ENCODE results near the gene TMEM150C.
A peak's percentile ranks its signal among the peaks of the same experiment; 100 is the strongest.

The TMEM150C gene

DNA sequence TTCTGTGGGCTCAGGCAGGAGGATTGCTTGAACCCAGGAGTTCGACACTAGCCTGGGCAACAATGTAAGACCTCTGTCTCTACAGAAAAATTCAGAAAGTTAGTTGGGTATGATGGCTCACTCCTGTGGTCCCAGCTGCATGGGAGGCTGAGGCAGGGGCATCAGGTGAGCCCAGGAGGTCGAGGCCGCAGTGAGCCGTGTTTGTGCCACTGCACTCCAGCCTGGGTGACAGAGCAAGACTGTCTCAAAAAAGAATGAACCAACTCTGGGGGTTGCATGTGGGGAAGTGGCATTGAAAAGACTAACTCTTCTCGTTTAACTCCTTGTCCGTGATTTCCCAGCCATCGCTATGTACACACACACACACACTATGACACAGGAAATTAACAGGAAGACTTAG, 104.5 kb downstream of the TMEM150C start:
- H3K27ac Mint-ChIP-seq, result peak overlapping the region; percentile 66

DNA sequence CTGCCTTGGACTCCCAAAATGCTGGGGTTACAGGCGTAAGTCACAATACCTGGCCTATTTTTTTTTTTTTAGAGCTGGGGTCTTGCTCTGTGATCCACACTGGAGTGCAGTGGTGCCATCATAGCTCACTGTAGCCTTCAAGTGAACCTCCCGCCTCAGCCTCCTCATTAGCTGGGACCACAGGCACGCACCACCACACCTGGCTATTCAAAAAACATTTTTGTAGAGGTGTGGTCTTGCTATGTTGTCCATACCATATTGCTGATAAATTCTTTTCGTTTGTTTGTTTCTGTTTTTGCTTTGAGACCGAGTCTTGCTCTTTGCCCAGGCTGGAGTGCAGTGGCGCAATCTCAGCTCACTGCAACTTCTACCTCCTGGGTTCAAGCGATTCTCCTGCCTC, 109.8 kb downstream of the TMEM150C start:
- Mint-ChIP-seq H3K4me1 (ENCODE audit: low read depth) (peaks cover 15% of the 10 kb centered on the region), H3K9me3 (no peaks in the 10 kb centered on the region), H3K27me3 (no peaks in the 10 kb centered on the region), H3K4me3 (no peak overlapping the region), H3K36me3 (ENCODE audit: low read depth) (peaks cover 86% of the 10 kb centered on the region), H3K27ac (peak overlapping the region; percentile 50)
- no peak for DNase-seq

More for the DNA sequence above, 104.5 kb downstream of the TMEM150C start:
- Mint-ChIP-seq H3K27me3 (no peaks in the 10 kb centered on the region), H3K36me3 (ENCODE audit: low read depth) (peaks cover 91% of the 10 kb centered on the region), H3K4me3 (no peak overlapping the region), H3K4me1 (ENCODE audit: low read depth) (peaks cover 9% of the 10 kb centered on the region), H3K9me3 (no peaks in the 10 kb centered on the region)
- DNase-seq, result no peak

DNA sequence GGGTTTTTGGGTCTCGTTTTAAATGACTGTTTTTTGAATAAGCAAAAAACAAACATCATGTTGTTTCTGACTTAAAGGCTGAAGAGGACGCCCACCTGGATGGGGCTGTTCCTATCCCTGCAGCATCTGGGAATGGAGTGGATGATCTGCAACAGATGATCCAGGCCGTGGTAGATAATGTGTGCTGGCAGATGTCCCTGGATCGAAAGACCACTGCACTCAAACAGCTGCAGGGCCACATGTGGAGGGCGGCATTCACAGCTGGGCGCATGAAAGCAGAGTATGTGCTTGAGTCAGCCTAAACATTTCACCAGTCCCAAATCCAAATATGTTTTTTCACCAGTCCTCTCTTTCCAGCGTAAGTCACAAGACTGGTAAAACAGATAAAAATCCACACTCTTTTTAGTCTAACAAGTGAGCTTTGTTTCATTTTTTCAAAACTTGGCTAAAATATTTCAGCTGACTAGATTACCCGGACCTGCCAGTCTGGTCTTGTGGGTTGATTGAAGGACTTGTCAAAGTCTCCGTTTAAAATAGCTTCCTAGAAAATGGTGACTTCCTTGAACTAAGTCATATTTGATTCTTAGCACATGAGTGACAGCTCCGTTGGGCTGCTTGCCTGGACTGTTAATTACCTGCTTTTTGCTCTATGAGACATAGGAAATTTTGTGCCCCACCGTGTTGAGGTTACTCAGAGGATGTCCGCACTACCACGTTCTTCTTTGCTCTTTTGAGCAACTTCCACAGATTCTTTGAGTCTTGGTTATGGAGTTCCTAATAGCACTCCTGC, 110.6 kb downstream of the TMEM150C start:
- H3K4me3 Mint-ChIP-seq, result no peak overlapping the region
- H3K9me3 Mint-ChIP-seq, result no peaks in the 10 kb centered on the region
- peaks cover 78% of the 10 kb centered on the region for H3K36me3 Mint-ChIP-seq (ENCODE audit: low read depth)
- H3K27ac Mint-ChIP-seq, result peak overlapping the region; percentile 57
- H3K4me1 Mint-ChIP-seq (ENCODE audit: low read depth), result peaks cover 15% of the 10 kb centered on the region
- DNase-seq, result no peak
- no peaks in the 10 kb centered on the region for H3K27me3 Mint-ChIP-seq

DNA sequence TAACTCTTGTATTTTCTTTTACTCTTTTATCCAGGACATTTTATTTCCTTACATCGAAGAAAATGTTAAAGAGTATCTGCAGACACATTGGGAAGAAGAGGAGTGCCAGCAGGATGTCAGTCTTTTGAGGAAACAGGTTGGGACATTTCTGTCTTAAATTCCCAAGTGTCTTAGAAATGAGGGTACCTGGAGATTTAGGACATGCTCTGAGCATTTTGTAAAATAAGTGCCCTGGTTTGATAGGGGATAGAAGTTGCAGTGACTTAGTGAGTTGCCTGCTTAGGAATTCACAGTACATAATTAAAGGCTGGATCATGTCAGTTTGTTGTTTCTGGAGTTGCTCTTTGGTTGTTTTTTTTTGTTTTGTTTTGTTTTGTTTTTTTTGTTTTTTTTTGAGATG, 113.9 kb downstream of the TMEM150C start:
- Mint-ChIP-seq H3K4me3 (no peak overlapping the region), H3K27me3 (no peaks in the 10 kb centered on the region), H3K27ac (peak overlapping the region; percentile 42), H3K4me1 (ENCODE audit: low read depth) (peaks cover 32% of the 10 kb centered on the region), H3K9me3 (no peaks in the 10 kb centered on the region), H3K36me3 (ENCODE audit: low read depth) (peaks cover 70% of the 10 kb centered on the region)
- no peak for DNase-seq

DNA sequence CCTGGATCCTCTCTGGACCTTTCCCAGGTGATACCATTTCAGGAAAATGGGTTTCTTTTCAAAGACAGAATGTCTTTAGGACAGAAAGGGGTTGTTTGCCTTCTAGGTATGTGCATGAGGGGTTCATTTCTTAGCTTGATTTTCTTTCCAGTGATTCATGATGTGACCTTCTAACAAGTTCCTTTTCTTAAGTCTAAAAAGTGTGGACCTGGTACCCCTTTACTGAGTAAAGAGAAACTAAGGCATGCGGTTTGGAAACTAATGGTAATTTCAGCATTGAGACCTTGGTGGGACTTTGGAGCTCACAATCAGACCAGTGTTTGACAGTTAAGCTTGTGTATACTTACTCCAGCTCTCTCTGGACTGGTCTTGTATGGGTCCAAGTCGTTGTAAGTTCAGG, 122.7 kb downstream of the TMEM150C start:
- peak overlapping the region; percentile 63 for H3K27ac Mint-ChIP-seq

DNA sequence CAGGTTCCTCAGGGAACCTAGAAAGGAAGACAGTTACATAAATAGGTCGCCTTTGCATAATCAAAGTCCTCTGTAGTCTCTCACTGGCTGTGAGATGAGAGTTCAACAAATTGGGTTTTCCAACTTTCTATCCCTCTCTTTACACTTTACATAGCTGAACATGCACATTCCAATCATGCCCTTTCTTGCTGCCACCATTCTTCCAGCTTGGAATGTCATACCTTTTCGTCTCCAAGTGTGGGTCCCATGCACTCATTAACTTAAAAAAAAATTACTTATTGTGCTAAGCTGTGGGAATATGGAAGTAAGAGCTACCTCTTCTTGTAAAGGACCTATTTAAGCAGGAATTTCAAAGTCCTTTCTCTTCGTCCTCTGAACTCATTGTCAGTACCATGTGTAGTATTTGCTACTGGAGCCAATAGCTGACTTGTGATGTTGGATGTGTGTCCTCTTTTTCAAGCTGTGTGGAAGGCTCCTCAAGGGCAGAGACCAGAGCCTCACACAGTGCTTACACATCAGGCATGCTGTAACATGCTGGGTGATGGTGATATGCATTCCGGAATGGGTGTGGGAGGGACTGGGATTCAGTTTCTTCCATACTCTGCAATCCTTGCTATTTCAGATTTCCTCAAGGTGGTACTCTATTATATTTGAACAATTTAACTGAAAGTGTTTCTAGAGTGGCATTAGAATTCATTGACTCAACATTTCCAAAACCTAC, 124.3 kb downstream of the TMEM150C start:
- no peaks in the 10 kb centered on the region for H3K27me3 Mint-ChIP-seq
- peak overlapping the region; percentile 68 for H3K27ac Mint-ChIP-seq
- no peaks in the 10 kb centered on the region for H3K9me3 Mint-ChIP-seq
- H3K4me1 Mint-ChIP-seq (ENCODE audit: low read depth), result peaks cover 93% of the 10 kb centered on the region
- DNase-seq, result no peak
- H3K36me3 Mint-ChIP-seq (ENCODE audit: low read depth), result peaks cover 85% of the 10 kb centered on the region
- no peak overlapping the region for H3K4me3 Mint-ChIP-seq

More for the DNA sequence above, 122.7 kb downstream of the TMEM150C start:
- Mint-ChIP-seq H3K27me3 (no peaks in the 10 kb centered on the region), H3K4me3 (no peak overlapping the region), H3K4me1 (ENCODE audit: low read depth) (peaks cover 82% of the 10 kb centered on the region), H3K36me3 (ENCODE audit: low read depth) (peaks cover 79% of the 10 kb centered on the region), H3K9me3 (no peaks in the 10 kb centered on the region)
- DNase-seq, result no peak

DNA sequence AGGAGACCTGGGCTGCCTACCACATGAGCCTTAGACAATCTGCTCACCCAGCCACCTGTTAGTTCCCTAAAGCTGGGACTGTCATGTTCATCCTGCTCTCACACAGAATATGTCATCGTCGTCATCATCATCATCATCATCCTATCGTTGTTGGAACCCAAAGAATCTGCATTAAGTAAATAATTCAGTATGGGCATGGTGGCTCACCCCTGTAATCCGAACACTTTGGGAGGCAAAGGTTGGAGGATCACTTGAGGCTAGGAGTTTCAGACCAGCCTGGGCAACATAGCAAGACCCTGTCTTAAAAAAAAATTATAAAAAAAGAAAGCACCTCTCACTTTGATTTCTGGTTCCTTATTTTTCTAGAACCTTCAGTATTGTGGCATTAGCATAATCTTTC, 125.0 kb downstream of the TMEM150C start:
- Mint-ChIP-seq H3K4me1 (ENCODE audit: low read depth) (peaks cover 95% of the 10 kb centered on the region), H3K27ac (peak overlapping the region; percentile 68), H3K36me3 (ENCODE audit: low read depth) (peaks cover 85% of the 10 kb centered on the region), H3K9me3 (no peaks in the 10 kb centered on the region), H3K27me3 (no peaks in the 10 kb centered on the region), H3K4me3 (no peak overlapping the region)
- DNase-seq, result no peak

DNA sequence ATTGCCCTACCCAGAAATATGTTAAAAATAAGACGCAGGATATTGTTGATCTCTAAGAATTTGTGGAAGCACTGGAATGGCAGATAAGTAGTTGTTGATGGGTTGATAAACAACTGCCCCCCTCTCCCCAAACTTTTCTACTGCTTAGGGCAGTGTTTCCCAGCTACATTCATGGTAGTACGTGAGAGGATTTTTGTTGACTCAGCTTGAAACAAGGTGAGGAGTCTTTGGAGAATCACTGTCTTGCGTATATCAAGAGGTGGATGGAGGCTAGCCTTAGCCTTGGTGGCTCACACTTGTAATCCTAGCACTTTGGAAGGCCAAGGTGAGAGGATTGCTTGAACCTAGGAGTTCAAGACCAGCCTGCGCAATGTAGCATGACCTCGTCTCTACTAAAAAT, 125.7 kb downstream of the TMEM150C start:
- Mint-ChIP-seq H3K27ac (peak overlapping the region; percentile 68), H3K4me3 (no peak overlapping the region), H3K4me1 (ENCODE audit: low read depth) (peaks cover 90% of the 10 kb centered on the region), H3K27me3 (no peaks in the 10 kb centered on the region), H3K9me3 (no peaks in the 10 kb centered on the region), H3K36me3 (ENCODE audit: low read depth) (peaks cover 86% of the 10 kb centered on the region)
- DNase-seq, result no peak

DNA sequence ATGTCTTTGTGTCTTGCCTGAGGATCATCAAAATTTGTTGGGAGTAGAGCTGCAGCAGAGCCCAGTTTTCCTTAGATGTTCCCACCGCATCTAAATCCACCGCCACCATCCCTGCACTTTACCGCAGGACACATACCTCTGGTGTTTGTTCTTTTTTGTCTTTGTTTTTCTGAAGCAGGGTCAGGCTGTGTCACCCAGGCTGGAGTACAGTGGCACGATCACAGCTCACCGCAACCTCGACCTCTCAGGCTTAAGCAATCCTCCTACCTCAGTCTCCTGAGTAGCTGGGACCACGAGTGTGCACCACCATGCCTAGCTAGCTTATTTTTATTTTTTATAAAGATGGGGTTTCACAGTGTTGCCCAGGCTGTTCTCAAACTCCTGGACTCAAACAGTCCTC, 126.8 kb downstream of the TMEM150C start:
- no peaks in the 10 kb centered on the region for H3K27me3 Mint-ChIP-seq
- H3K4me3 Mint-ChIP-seq, result peak overlapping the region; percentile 31
- peaks cover 89% of the 10 kb centered on the region for H3K36me3 Mint-ChIP-seq (ENCODE audit: low read depth)
- peak overlapping the region; percentile 97 for H3K27ac Mint-ChIP-seq
- DNase-seq, result no peak
- peaks cover 79% of the 10 kb centered on the region for H3K4me1 Mint-ChIP-seq (ENCODE audit: low read depth)
- H3K9me3 Mint-ChIP-seq, result no peaks in the 10 kb centered on the region

DNA sequence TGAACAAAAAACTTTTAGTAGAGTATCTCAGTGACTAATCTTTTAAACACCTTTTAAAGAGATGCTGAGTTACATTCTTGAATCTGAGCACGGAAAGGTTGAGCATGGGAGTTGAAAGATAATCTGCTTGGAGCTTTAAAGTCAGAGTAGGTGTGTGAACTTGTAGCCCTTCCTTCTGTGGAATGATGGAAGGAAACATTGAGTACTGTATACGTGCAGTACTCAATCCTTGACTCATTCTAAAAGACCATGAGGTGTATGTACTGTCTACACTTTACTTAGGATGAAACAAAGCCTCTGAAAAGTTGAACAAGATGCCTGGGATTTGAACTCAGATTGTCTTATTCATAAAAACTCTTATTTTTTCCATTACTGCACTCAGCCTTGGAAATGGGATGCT, 128.0 kb downstream of the TMEM150C start:
- Mint-ChIP-seq H3K36me3 (ENCODE audit: low read depth) (peaks cover 86% of the 10 kb centered on the region), H3K27me3 (no peaks in the 10 kb centered on the region), H3K4me1 (ENCODE audit: low read depth) (peaks cover 69% of the 10 kb centered on the region), H3K4me3 (peak overlapping the region; percentile 63), H3K9me3 (no peaks in the 10 kb centered on the region), H3K27ac (peak overlapping the region; percentile 97)
- no peak for DNase-seq

Measured in activated T-cell treated with anti-CD3 and anti-CD28 coated beads, Interleukin-2, amount 50 U/mL, for 24 hours (primary cell).